Naive thymus-derived CD4-positive, alpha-beta T cell (primary cell): ENCODE results near the gene CAMK2A. TPM values are rescaled to one million over a fixed set of nuclear protein-coding genes. Genes with fewer than 3 reads are reported as not detected.

Experiments
- ATAC-seq: fragments of 150-1000 bp; cut with Tn5 transposase; 2 replicates; pipeline ENCODE4 v1.10.0; 2021; ENCODE audit warnings: mild to moderate bottlenecking, moderate library complexity
- CTCF ChIA-PET: fragments of 350-600 bp; sonication (Branson Sonifier 250); formaldehyde crosslinking; loops from one replicate; lab custom pipeline; 2021; ENCODE audit warnings: antibody characterized with exemption; lab: Charles Lee
- POLR2A ChIA-PET: fragments of 350-600 bp; sonication (Branson Sonifier 250); formaldehyde crosslinking; loops from one replicate; lab custom pipeline; 2021; ENCODE audit warnings: antibody characterized with exemption, inconsistent platforms; lab: Charles Lee
- DNase-seq, 9 donors: peaks; one replicate each; pipeline versions ENCODE4 v3.0.0 to v3.0.0-alpha.2; 2020 to 2022; ENCODE audit warnings: mixed read lengths in 1 of 9
- H3K27ac ChIP-seq: one replicate; pipeline ENCODE4 v1.7.0; 2013; ENCODE audit warnings: mild to moderate bottlenecking, low read depth, low read length, moderate library complexity
- H3K27me3 ChIP-seq, 2 donors: one replicate each; pipeline ENCODE4 v1.7.0; 2013; ENCODE audit warnings: low read length in 2 of 2, mild to moderate bottlenecking in 2 of 2, moderate library complexity in 2 of 2; ENCODE audit not compliant: control insufficient read depth in 2 of 2, insufficient read depth in 2 of 2
- H3K36me3 ChIP-seq, 3 experiments: 1 replicate in 2 of 3; 2 replicates in 1 of 3; pipeline ENCODE4 v1.7.0; 2013; ENCODE audit warnings: low read length in 3 of 3, mild to moderate bottlenecking in 3 of 3, moderate library complexity in 1 of 3; ENCODE audit not compliant: insufficient read depth in 3 of 3, control insufficient read depth in 2 of 3
- H3K4me1 ChIP-seq, 2 donors: one replicate each; pipeline ENCODE4 v1.7.0; 2013; ENCODE audit warnings: low read length in 2 of 2, mild to moderate bottlenecking in 2 of 2, moderate library complexity in 1 of 2; ENCODE audit not compliant: control insufficient read depth in 2 of 2, insufficient read depth in 2 of 2
- H3K4me3 ChIP-seq: 2 replicates; pipeline ENCODE4 v1.7.0; 2013; ENCODE audit warnings: mild to moderate bottlenecking, low read length
- H3K9me3 ChIP-seq, 3 experiments: 1 replicate in 2 of 3; 2 replicates in 1 of 3; pipeline ENCODE4 v1.7.0; 2013; ENCODE audit warnings: low read length in 3 of 3; ENCODE audit not compliant: control insufficient read depth in 2 of 3
- H3K27ac Mint-ChIP-seq, 9 donors: one replicate each; pipeline ENCODE4 v1.8.0; 2020 to 2022; ENCODE audit warnings: mixed read lengths in 9 of 9, mild to moderate bottlenecking in 8 of 9, moderate library complexity in 5 of 9, inconsistent platforms in 2 of 9
- H3K27me3 Mint-ChIP-seq, 5 donors: one replicate each; pipeline ENCODE4 v1.8.0; 2021 to 2022; ENCODE audit warnings: mixed read lengths in 5 of 5, mild to moderate bottlenecking in 1 of 5
- H3K36me3 Mint-ChIP-seq, 5 donors: one replicate each; pipeline ENCODE4 v1.8.0; 2020 to 2022; ENCODE audit warnings: mixed read lengths in 5 of 5, mild to moderate bottlenecking in 3 of 5, inconsistent platforms in 1 of 5
- H3K4me1 Mint-ChIP-seq, 7 donors: one replicate each; pipeline ENCODE4 v1.8.0; 2020 to 2022; ENCODE audit warnings: mixed read lengths in 7 of 7, mild to moderate bottlenecking in 3 of 7, inconsistent platforms in 1 of 7
- H3K4me3 Mint-ChIP-seq, 10 donors: one replicate each; pipeline ENCODE4 v1.8.0; 2020 to 2022; ENCODE audit warnings: mild to moderate bottlenecking in 10 of 10, mixed read lengths in 10 of 10, moderate library complexity in 6 of 10, inconsistent platforms in 2 of 10
- H3K9me3 Mint-ChIP-seq, 11 donors: one replicate each; pipeline ENCODE4 v1.8.0; 2020 to 2022; ENCODE audit warnings: mixed read lengths in 11 of 11, mild to moderate bottlenecking in 4 of 11, inconsistent platforms in 1 of 11, moderate library complexity in 1 of 11
- intact Hi-C, 2 donors: fragments of 100-400 bp; cut with micrococcal nuclease; formaldehyde crosslinking; loops; one replicate each; pipeline ENCODE4 v1.15.1; 2023
- polyA plus RNA-seq, 2 donors: library from polyadenylated mRNA; unstranded; fragments of 300-500 nt; fragmentation: Illumina TruSeq; gene quantifications; one replicate each; pipeline ENCODE4 v1.2.3, GENCODE V29; 2021
- total RNA-seq, 6 experiments: library from RNA in 5 of 6; stranded (reverse) in 5 of 6; gene quantifications; 1 replicate in 5 of 6; 2 replicates in 1 of 6; pipeline ENCODE4 v1.2.3 and lab custom pipeline; 2021 to 2026

The CAMK2A gene
- total and polyA plus RNA-seq, 7 experiments from 2014 or later: not detected

DNA sequence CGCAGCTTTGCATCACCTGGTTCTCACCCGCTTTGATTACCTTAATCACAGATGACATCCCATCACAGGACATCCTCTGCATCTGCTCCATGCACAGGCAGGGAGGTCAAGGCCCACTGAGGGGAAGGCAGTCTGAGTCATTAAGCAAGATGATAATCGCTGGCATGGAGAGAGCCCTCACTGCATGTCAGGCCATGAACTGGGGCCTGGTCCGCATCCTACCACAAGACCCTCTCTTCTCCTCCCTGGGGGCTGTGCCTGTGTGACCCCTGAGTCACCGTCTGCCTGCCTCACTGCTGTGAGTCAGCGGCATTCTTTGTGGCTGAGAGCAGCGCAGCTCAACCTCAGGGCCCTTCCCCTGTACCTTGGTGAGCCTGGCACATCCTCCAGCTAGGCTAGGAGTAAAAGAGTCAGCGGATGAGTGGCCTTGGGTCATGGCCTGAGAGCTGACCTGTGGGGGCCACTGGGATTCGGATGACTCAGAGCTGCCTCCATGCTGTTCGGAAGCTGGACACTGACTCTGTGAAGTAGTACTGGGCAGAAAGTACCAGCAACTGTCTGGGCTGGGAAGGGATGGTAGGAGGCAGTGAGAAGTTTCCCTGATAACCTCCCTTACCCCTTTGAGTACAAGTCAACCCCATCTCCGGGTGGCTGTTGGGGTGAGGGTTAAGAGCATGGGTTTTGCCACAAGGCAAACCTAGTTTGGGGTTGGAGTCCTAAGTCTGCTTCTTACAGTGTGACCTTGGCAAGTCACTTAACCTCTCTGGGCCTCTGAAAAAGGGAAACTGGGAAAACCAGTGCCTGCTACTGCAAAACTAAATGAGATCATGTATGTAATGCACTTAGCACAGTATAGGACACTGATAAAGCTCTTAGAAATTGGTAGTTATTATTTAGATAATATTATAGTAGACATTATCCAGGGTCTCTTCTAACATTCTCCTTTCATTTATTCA lies 27.8 kb upstream of the CAMK2A start:
- POLR2A ChIA-PET: no interaction called here
- intact Hi-C loops: no loop called here
- no peak overlapping the region for H3K27ac Mint-ChIP-seq

DNA sequence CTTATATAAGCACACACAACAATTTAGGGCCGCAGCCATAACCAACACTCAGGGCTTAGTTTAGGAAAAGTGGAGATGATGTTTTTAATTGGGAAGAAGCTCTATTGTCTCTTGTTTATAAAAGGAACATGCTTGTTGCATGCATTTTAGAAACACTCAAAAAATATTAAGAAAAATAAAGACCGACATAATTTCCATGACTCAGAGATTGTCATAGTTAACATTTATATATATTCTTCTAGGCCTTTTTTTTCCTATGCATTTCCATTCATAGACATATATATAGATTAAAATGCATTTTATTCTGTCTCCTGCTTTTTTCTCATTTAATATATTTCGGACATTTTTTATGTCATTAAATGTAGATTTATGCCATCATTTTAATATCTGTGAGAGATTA lies 26.7 kb upstream of the CAMK2A start:
- H3K9me3 ChIP-seq: no peaks in the 10 kb centered on the region
- Mint-ChIP-seq H3K27ac (no peak overlapping the region), H3K36me3 (peaks cover 0 to 4% (median 0%) of the 10 kb centered on the region in 5 donors), H3K4me1 (peaks cover 0 to 6% (median 0%) of the 10 kb centered on the region in 7 donors), H3K9me3 (no peaks in the 10 kb centered on the region), H3K27me3 (peaks cover 0 to 10% (median 0%) of the 10 kb centered on the region in 5 donors), H3K4me3 (no peak overlapping the region)
- intact Hi-C loops: no loop called here
- H3K27me3 ChIP-seq: no peaks in the 10 kb centered on the region
- POLR2A ChIA-PET: no interaction called here
- no peak overlapping the region for H3K4me3 ChIP-seq
- DNase-seq (no peak), ATAC-seq (no peak)
- CTCF ChIA-PET: no interaction called here
- H3K27ac ChIP-seq: no peak overlapping the region
- no peaks in the 10 kb centered on the region for H3K4me1 ChIP-seq
- no peaks in the 10 kb centered on the region for H3K36me3 ChIP-seq

More for the DNA sequence above, 27.8 kb upstream of the CAMK2A start:
- H3K4me3 ChIP-seq: no peak overlapping the region
- no peaks in the 10 kb centered on the region for H3K9me3 ChIP-seq
- peaks cover 0 to 2% (median 0%) of the 10 kb centered on the region in 11 donors for H3K9me3 Mint-ChIP-seq
- ATAC-seq (peak; percentile 16), DNase-seq (no peak)
- CTCF ChIA-PET: no interaction called here
- H3K36me3 ChIP-seq: no peaks in the 10 kb centered on the region
- peaks cover 0 to 9% (median 0%) of the 10 kb centered on the region in 5 donors for H3K27me3 Mint-ChIP-seq
- H3K36me3 Mint-ChIP-seq: peaks cover 0 to 4% (median 0%) of the 10 kb centered on the region in 5 donors
- H3K27me3 ChIP-seq: no peaks in the 10 kb centered on the region
- H3K27ac ChIP-seq: no peak overlapping the region
- peaks cover 0 to 5% of the 10 kb centered on the region in 2 donors for H3K4me1 ChIP-seq
- H3K4me3 Mint-ChIP-seq: no peak overlapping the region
- peaks cover 0 to 6% (median 0%) of the 10 kb centered on the region in 7 donors for H3K4me1 Mint-ChIP-seq

- CTCF ChIA-PET: no interaction called here
- H3K27me3 Mint-ChIP-seq: peaks cover 0 to 11% (median 0%) of the 10 kb centered on the region in 5 donors
Measured at GRCh38 chr5:150315245-150315644, 25.7 kb upstream of the CAMK2A start.

DNA sequence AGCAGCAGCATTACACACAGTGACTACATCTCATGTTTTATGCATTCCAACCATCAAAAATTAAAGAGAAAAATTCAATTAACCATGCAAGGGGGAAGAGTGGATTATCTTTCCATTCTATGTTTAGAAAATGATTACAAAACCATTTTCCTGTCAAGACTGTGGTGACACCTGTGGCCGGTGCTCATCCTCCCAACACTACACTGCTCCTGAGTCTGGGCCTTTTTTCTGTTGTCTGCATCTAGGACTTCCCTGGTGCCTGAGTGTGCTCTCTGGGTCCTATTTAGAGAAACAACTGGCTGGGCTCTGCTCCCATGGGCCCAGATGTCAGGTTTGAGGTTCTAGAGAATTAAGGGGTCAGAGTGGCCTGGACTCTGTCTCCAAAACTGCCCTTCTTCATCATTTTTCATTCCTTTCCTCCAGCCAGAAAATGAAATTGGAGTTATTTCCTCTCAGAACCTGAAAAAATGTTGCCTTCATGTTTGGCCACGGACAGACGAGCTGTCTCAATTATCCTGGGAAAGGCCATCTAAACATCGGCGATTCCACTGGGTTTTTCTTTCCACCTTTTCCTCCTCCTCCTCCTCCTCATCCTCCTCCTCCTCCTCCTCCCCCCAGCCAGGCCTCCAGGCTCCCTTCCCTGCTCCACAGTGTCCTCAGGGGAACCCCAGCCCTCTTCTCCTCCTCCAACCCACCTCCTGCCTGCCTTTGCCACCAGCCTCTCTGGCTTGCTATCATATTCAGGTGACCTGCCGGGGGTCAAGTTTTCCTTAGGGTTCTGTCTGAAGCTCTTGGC lies 24.5 kb upstream of the CAMK2A start:
- intact Hi-C loops: no loop called here
- Histone ChIP-seq H3K27ac (no peak overlapping the region), H3K27me3 (no peaks in the 10 kb centered on the region), H3K9me3 (no peaks in the 10 kb centered on the region), H3K4me3 (no peak overlapping the region), H3K36me3 (no peaks in the 10 kb centered on the region), H3K4me1 (no peaks in the 10 kb centered on the region)
- Mint-ChIP-seq H3K9me3 (no peaks in the 10 kb centered on the region), H3K27me3 (peaks cover 0 to 11% (median 0%) of the 10 kb centered on the region in 5 donors), H3K36me3 (peaks cover 0 to 4% (median 0%) of the 10 kb centered on the region in 5 donors), H3K27ac (no peak overlapping the region), H3K4me3 (no peak overlapping the region), H3K4me1 (peaks cover 0 to 6% (median 0%) of the 10 kb centered on the region in 7 donors)
- ChIA-PET POLR2A (no interaction called here), CTCF (no interaction called here)
- ATAC-seq (no peak), DNase-seq (no peak)

More at GRCh38 chr5:150315245-150315644, 25.7 kb upstream of the CAMK2A start:
- peaks cover 0 to 6% (median 0%) of the 10 kb centered on the region in 7 donors for H3K4me1 Mint-ChIP-seq
- H3K4me3 Mint-ChIP-seq: no peak overlapping the region
- POLR2A ChIA-PET: no interaction called here
- intact Hi-C loops: no loop called here
- no peak overlapping the region for H3K27ac Mint-ChIP-seq
- H3K9me3 Mint-ChIP-seq: no peaks in the 10 kb centered on the region
- Histone ChIP-seq H3K4me3 (no peak overlapping the region), H3K4me1 (no peaks in the 10 kb centered on the region), H3K9me3 (no peaks in the 10 kb centered on the region), H3K36me3 (no peaks in the 10 kb centered on the region), H3K27ac (no peak overlapping the region), H3K27me3 (no peaks in the 10 kb centered on the region)
- ATAC-seq (no peak), DNase-seq (no peak)
- H3K36me3 Mint-ChIP-seq: peaks cover 0 to 4% (median 0%) of the 10 kb centered on the region in 5 donors

DNA sequence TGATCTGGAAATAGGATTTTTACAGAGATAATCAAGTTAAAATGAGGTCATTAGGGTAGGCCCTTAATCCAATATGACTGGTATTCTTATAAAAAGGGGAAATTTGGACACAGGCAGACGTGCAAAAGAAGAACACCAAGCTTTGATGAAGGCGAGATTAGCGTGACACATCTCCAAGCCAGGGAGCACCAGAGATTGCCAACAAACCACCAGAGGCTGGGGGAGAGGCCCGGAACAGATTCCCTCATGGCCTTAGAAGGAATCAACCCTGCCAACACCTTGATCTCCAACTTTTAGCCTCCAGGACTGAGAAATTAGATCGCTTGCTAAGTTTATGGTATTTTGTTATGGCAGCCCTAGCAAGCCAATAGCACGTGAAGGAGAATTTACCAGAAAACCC lies 23.9 kb upstream of the CAMK2A start:
- Mint-ChIP-seq H3K27me3 (peaks cover 0 to 11% (median 0%) of the 10 kb centered on the region in 5 donors), H3K4me1 (peaks cover 0 to 5% (median 0%) of the 10 kb centered on the region in 7 donors), H3K27ac (no peak overlapping the region), H3K4me3 (no peak overlapping the region), H3K36me3 (peaks cover 0 to 4% (median 0%) of the 10 kb centered on the region in 5 donors), H3K9me3 (no peaks in the 10 kb centered on the region)
- H3K9me3 ChIP-seq: no peaks in the 10 kb centered on the region
- H3K27me3 ChIP-seq: no peaks in the 10 kb centered on the region
- ATAC-seq: no peak
- CTCF ChIA-PET: no interaction called here
- POLR2A ChIA-PET: no interaction called here
- no peaks in the 10 kb centered on the region for H3K4me1 ChIP-seq
- no peaks in the 10 kb centered on the region for H3K36me3 ChIP-seq
- DNase-seq: no peak
- no peak overlapping the region for H3K27ac ChIP-seq
- intact Hi-C loops: no loop called here
- no peak overlapping the region for H3K4me3 ChIP-seq

- Histone ChIP-seq H3K4me1 (no peaks in the 10 kb centered on the region), H3K36me3 (no peaks in the 10 kb centered on the region), H3K27ac (no peak overlapping the region), H3K9me3 (no peaks in the 10 kb centered on the region), H3K4me3 (no peak overlapping the region), H3K27me3 (no peaks in the 10 kb centered on the region)
- CTCF ChIA-PET: no interaction called here
- DNase-seq: no peak
- ATAC-seq: no peak
- H3K36me3 Mint-ChIP-seq: peaks cover 0 to 4% (median 0%) of the 10 kb centered on the region in 5 donors
- H3K4me1 Mint-ChIP-seq: no peaks in the 10 kb centered on the region
- H3K9me3 Mint-ChIP-seq: peaks cover 0 to 2% (median 0%) of the 10 kb centered on the region in 11 donors
- H3K27me3 Mint-ChIP-seq: peaks cover 0 to 11% (median 6%) of the 10 kb centered on the region in 5 donors
- no peak overlapping the region for H3K27ac Mint-ChIP-seq
- intact Hi-C loops: no loop called here
- no peak overlapping the region for H3K4me3 Mint-ChIP-seq
- POLR2A ChIA-PET: no interaction called here
Measured at GRCh38 chr5:150312518-150312917, 22.9 kb upstream of the CAMK2A start.
